Germinal center (tissue), 1 donor: ENCODE data around the gene CD247.

Experiments used
- DNase-seq: peaks from one replicate; pipeline ENCODE4 v3.0.0; 2012; ENCODE audit warnings: mixed read lengths, low spot score

The CD247 gene

GRCh38 chr1:167542109-167543032 is 24.0 kb upstream of the CD247 start:
- no peak for DNase-seq

DNA sequence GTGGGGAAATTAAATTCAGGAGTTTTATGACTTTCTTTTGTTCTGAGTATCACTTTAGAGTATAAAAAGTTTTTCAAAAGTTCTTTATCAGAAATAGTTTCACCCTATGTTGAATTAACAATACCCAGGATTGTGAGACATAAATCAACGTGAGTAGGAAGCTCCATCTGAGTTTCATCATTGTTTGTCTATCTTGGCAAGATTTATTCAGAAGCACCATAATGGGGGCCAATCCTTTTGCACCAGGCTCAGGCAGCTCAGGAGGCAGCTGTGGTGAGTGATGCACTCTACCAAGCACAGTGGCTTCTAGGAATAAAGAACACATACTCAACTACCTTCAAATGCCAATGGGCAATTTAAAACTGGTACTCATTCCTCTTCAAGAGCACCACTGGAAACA is 23.3 kb upstream of the CD247 start:
- DNase-seq, result no peak

DNA sequence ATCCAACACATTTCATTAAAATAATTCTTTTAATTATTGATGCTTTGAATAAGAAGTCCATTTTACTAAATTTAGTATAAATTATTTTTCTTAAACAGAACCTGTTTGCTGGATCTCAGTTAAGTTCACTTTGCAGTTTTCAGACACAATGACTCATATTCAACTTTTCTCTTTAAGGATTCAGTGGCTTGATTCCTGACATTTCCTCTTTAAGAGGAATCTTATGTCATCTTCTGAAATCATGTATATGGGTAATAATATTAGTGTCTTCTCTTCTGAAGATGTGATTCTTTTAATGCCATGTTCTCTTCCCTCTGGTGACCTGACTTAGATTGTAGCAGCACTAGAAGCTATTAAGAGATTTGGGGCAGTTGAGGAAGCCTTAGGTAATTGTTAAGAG is 22.7 kb upstream of the CD247 start:
- DNase-seq, result no peak

- DNase-seq, result no peak
These were observed 20.3 kb upstream of the CD247 start for GRCh38 chr1:167538657-167539056.

- DNase-seq, result peak; percentile 84
These were observed 15.5 kb upstream of the CD247 start for GRCh38 chr1:167533851-167534300.

GRCh38 chr1:167532964-167533824 is 14.9 kb upstream of the CD247 start:
- DNase-seq, result no peak

- no peak for DNase-seq
These were observed 14.0 kb upstream of the CD247 start for GRCh38 chr1:167532375-167532774.

DNA sequence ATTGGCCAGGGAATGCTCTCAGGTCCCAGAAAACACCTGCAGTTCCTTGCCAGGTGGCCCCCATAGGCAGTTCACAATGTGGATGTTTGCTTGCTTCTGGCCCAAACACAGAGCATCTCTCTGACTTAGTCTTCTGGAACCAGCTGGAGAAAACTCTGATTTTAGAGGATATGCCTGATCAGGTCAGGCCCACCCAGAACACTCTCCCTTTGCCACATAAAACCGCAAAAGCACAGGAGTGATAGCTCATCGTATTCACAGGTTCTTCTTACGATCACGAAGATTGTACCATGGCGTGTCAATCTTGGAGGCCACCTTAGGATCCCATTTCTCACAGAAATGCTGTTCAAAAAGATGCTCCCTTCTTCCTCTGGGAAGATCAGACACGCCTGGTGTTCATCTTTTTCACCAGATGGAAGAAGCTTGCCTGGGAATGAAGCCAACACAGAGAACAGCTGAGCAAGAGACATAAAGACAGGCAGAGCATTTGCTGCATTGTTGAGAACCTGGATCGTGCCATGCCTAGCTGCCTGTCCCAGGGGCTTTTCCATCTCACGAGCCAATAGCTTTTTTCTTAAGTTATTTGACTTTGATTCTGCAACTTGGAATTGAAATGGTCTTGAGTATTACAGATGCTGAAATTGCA is 11.6 kb upstream of the CD247 start:
- DNase-seq, result no peak

- no peak for DNase-seq
These were observed 9.9 kb upstream of the CD247 start for GRCh38 chr1:167528057-167528728.

DNA sequence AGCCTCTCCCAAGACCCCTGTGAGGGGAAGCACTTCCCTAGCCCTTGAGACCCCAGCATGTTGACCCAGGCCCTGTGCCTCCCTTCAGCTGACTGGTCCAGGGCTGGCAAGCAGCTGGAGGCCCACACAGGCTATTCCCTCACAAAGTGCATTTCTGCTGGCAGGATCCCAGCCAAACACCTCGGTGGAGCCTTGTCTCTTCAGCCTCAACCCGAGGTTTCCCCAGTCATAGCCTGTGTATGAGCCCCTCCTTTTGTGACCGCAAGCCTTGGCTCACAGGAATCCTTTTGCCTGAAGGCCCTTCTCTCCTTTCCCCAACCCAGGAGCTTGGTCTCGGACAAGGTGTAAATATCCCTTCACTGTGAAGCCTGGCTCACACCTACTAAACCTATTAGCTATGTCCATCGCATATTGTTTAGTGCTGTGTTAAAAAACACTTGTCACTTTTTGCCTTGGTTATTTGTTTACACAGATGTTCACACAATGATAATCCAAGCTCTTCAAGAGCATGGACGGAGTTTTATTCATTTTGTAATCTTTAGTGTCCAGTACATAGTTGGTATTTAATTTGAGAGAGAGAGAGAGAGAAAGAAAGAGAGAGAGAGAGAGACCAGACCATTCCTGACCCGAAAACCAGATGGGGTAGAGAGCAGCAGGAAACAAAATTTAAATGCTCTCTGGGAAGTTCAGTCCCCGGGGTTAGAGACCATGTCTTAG is 8.5 kb upstream of the CD247 start:
- DNase-seq, result no peak

DNA sequence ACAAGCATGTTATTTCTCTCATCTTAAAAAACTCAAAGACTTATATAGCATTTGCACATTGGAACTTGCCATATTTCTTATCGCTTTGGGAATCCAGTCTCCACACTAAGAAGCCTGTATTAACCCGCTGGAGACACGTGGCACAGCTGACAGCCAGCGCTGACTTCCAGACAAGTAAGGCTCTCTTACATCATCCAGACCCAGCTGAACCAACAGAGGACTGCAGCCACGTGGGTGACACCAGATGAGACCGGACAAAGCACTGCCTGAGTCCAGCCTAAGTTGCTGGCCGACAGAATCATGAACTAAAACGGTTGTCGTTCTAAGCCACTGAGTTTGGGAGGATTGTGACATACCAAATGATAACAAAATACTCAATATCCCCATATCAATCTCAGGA is 6.3 kb upstream of the CD247 start:
- no peak for DNase-seq

- DNase-seq, result no peak
These were observed 3.9 kb upstream of the CD247 start for GRCh38 chr1:167522246-167522645.

DNA sequence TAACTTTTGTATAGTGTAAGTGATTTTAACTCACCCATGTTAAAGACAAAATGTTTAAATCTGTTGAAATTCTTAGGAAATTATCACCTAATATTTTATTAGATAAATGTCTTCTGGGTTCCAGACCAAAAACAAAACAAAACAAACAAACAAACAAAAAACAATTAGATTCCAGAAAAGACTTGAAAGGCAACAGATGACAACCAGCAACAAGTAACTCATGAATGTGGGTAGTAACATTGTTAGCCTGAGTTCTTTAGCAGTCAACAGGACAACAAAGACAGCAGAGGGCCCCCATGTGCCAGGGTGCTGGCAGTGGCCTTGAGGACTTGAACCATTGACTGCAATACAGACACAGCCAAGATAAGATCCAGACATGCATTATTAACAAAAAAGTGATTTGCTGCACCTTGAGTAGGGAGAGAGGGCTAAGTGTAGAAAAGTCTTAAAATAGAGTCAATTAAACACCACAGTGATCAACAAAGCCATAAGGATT is 2.4 kb upstream of the CD247 start:
- DNase-seq, result no peak

- no peak for DNase-seq
These were observed 596 bp downstream of the CD247 start for GRCh38 chr1:167517535-167518330.

DNA sequence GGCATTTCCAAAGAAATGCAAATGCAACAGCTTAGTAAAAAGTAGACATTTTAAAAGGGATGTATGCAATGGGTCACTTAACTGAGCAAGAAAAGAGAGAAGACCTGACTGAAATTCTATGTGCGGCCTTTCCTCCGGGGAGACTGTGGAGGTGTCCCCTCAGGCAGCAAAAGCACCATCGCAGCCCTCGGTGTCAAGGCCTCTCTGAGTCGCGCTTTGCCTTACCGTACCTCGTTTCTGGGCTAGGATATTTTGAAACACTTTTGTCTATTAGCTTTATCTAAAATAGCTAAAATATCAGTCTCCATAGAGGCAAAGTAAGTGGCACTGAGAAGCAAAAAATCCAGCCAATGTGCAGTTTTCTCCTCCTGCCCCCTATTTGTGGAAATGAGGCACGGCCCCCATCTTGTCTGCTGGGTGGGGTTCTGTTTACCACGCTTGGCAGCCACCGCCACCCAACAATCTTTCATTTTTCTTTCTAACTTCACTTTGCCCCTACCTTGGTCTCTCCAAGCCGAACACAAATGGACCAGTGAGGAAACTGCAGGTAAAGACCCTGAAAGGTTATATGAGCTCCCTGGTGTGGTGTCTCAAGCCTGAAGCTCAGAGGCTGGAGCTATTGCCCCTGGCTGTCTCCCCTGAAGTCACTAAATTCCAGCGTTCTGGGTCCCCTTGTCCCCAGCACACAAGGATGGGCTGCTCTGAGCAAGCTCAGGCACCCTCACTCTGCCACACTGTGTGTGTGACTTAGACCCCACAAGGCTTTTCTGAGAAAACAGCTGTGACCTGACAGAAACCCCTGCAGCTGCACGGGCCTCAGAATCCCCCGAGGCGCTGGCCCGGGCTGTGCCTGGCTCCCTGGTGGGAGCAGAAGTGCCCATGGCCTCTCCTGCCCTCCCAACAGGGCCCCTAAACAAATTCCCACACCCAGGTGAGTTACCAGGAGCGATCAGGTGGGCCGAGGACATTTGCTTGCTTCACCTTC is 1.6 kb downstream of the CD247 start:
- DNase-seq, result no peak

- DNase-seq, result no peak
These were observed 2.4 kb downstream of the CD247 start for GRCh38 chr1:167515893-167516321.

DNA sequence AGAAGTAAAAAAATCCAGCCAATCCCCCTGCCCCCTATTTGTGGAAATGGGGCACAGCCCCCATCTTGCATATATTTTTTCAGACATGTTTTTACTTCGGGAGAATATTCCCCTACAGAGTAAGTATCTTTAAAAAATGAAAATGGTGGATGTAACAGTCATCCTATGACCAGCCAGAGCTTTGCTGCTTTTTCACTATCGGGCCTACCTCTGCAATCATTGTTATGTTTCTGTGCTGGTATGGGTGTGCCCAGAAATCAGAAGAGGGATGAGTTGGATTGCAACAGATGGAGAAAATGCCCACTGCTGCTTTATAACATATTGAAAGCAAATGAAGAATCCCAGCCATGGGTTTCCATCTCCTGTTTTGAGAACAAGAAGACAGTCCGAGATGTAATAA is 2.9 kb downstream of the CD247 start:
- no peak for DNase-seq

- DNase-seq, result no peak
These were observed 4.0 kb downstream of the CD247 start for GRCh38 chr1:167514288-167514687.
